HG02943 (cell line): ENCODE data around the gene PES1.
"Not testable (repeated sequence)": the region's sequence is repeated elsewhere in the genome, so short reads cannot be mapped to it uniquely, and the experiment has no call there.

Source experiments
- ATAC-seq: cut with Tn5 transposase; IDR thresholded peaks from one replicate; pipeline ENCODE4 v1.9.1; 2021; ENCODE audit warnings: mild to moderate bottlenecking, low read depth, moderate library complexity; ENCODE audit not compliant: unreplicated experiment

PES1 gene

GRCh38 chr22:30578481-30578880 is 13.2 kb downstream of the PES1 start:
- ATAC-seq = no peak

GRCh38 chr22:30575859-30576258 is 15.9 kb downstream of the PES1 start:
- no peak for ATAC-seq

GRCh38 chr22:30574997-30575671 is 16.6 kb downstream of the PES1 start:
- ATAC-seq = no peak

- ATAC-seq = no peak
Measured at GRCh38 chr22:30574095-30574981, 17.4 kb downstream of the PES1 start, which contains the start of gene GAL3ST1. Gene GAL3ST1 (minus strand): TSS chr22:30574665. CDS start chr22:30557392, 17,273 bp downstream.

GRCh38 chr22:30573594-30574094 is 18.1 kb downstream of the PES1 start:
- ATAC-seq = no peak

GRCh38 chr22:30572840-30573593 is 18.7 kb downstream of the PES1 start:
- ATAC-seq = no peak

GRCh38 chr22:30572210-30572609 is 19.5 kb downstream of the PES1 start:
- no peak for ATAC-seq

- no peak for ATAC-seq
Measured at GRCh38 chr22:30569674-30570202, 22.0 kb downstream of the PES1 start.

GRCh38 chr22:30568137-30568805 is 23.4 kb downstream of the PES1 start:
- no peak for ATAC-seq

GRCh38 chr22:30567277-30567676 is 24.4 kb downstream of the PES1 start:
- ATAC-seq = not testable (repeated sequence)

GRCh38 chr22:30566125-30566524 is 25.6 kb downstream of the PES1 start:
- ATAC-seq = no peak

GRCh38 chr22:30565341-30565740 is 26.4 kb downstream of the PES1 start:
- no peak for ATAC-seq

- no peak for ATAC-seq
Measured at GRCh38 chr22:30564761-30565119, 27.0 kb downstream of the PES1 start.

GRCh38 chr22:30564045-30564760 is 27.5 kb downstream of the PES1 start:
- no peak for ATAC-seq

- no peak for ATAC-seq
Measured at GRCh38 chr22:30562366-30562765, 29.3 kb downstream of the PES1 start.

- no peak for ATAC-seq
Measured at GRCh38 chr22:30561402-30562189, 30.1 kb downstream of the PES1 start.

- ATAC-seq = not testable (repeated sequence)
Measured at GRCh38 chr22:30560643-30561202, 31.0 kb downstream of the PES1 start.

- ATAC-seq = no peak
Measured at GRCh38 chr22:30559889-30560288, 31.8 kb downstream of the PES1 start.
